ENCODE data around the gene SPINT4. TPM values are rescaled to one million over a fixed set of nuclear protein-coding genes. Genes with fewer than 3 reads are reported as not detected.
"Not testable (repeated sequence)": the region's sequence is repeated elsewhere in the genome, so short reads cannot be mapped to it uniquely, and the experiment has no call there.

The SPINT4 gene
- total and polyA plus RNA-seq, 4 donors: not detected

GRCh38 chr20:45685896-45686295 is 36.3 kb upstream of the SPINT4 start (continued):
- TF ChIP-seq CTCF (IDR thresholded peaks at IDR 0.05; ENCODE audit: low read depth, low read length, missing input control) (no peak), TAF1 (conservative IDR thresholded peaks at IDR 0.05) (no peak), HNF4A (conservative IDR thresholded peaks at IDR 0.05) (no peak), JUND (IDR thresholded peaks at IDR 0.05) (no peak), FOXA1 (IDR thresholded peaks at IDR 0.05) (no peak), HNF4G (IDR thresholded peaks at IDR 0.05) (no peak)

GRCh38 chr20:45693346-45693745 is 28.8 kb upstream of the SPINT4 start:
- not testable (repeated sequence) for H3K4me3 ChIP-seq (ENCODE audit: low read depth in 1 of 3, low read length in 3 of 3); H3K9me3 ChIP-seq (ENCODE audit: control insufficient read depth in 4 of 4, low read length in 3 of 4); H3K27ac ChIP-seq (ENCODE audit: low read depth in 1 of 2, low read length in 2 of 2); H3K4me1 ChIP-seq (ENCODE audit: control insufficient read depth in 4 of 4, insufficient read depth in 4 of 4, low read length in 3 of 4); DNase-seq (ENCODE audit: low spot score); H3K36me3 ChIP-seq (ENCODE audit: control insufficient read depth in 4 of 4, insufficient read depth in 3 of 4, low read depth in 1 of 4, low read length in 3 of 4); H3K9ac ChIP-seq (ENCODE audit: low read depth in 1 of 2, low read length in 2 of 2); H3K27me3 ChIP-seq (ENCODE audit: control insufficient read depth in 4 of 4, insufficient read depth in 4 of 4, low read length in 3 of 4)
- 76% methylated on average over 12 of the region's 12 CpGs for WGBS

- Histone ChIP-seq H3K9ac (ENCODE audit: low read depth in 1 of 2, low read length in 2 of 2) (no peak overlapping the region), H3K4me1 (ENCODE audit: control insufficient read depth in 4 of 4, insufficient read depth in 4 of 4, low read length in 3 of 4) (no peaks in the 10 kb centered on the region), H3K9me3 (ENCODE audit: control insufficient read depth in 4 of 4, low read length in 3 of 4) (no peaks in the 10 kb centered on the region), H3K4me3 (ENCODE audit: low read depth in 1 of 3, low read length in 3 of 3) (no peak overlapping the region), H3K36me3 (ENCODE audit: control insufficient read depth in 4 of 4, insufficient read depth in 3 of 4, low read depth in 1 of 4, low read length in 3 of 4) (no peaks in the 10 kb centered on the region), H3K27me3 (ENCODE audit: control insufficient read depth in 4 of 4, insufficient read depth in 4 of 4, low read length in 3 of 4) (no peaks in the 10 kb centered on the region), H3K27ac (ENCODE audit: low read depth in 1 of 2, low read length in 2 of 2) (no peak overlapping the region)
- WGBS: 83% methylated on average over 2 of the region's 2 CpGs
- no peak for DNase-seq (ENCODE audit: low spot score)
- TF ChIP-seq ATF3 (IDR thresholded peaks at IDR 0.05): no peak
- TF ChIP-seq GABPA (IDR thresholded peaks at IDR 0.05 in 1 of 2, conservative IDR thresholded peaks at IDR 0.05 in 1 of 2): no peak
- no peak for TF ChIP-seq SP1 (IDR thresholded peaks at IDR 0.05)
- no peak for TF ChIP-seq MAX (IDR thresholded peaks at IDR 0.05)
- TF ChIP-seq ZBTB33 (IDR thresholded peaks at IDR 0.05): no peak
These were observed 26.7 kb upstream of the SPINT4 start for GRCh38 chr20:45695496-45695895.

- H3K4me3 ChIP-seq (ENCODE audit: low read depth in 1 of 3, low read length in 3 of 3): no peak overlapping the region
- no peak overlapping the region for H3K9ac ChIP-seq (ENCODE audit: low read depth in 1 of 2, low read length in 2 of 2)
- H3K27me3 ChIP-seq (ENCODE audit: control insufficient read depth in 4 of 4, insufficient read depth in 4 of 4, low read length in 3 of 4): no peaks in the 10 kb centered on the region
- 52% methylated on average over 4 of the region's 4 CpGs for WGBS
- H3K27ac ChIP-seq (ENCODE audit: low read depth in 1 of 2, low read length in 2 of 2): no peak overlapping the region
- no peaks in the 10 kb centered on the region for H3K9me3 ChIP-seq (ENCODE audit: control insufficient read depth in 4 of 4, low read length in 3 of 4)
- no peaks in the 10 kb centered on the region for H3K4me1 ChIP-seq (ENCODE audit: control insufficient read depth in 4 of 4, insufficient read depth in 4 of 4, low read length in 3 of 4)
- no peak for DNase-seq (ENCODE audit: low spot score)
- no peaks in the 10 kb centered on the region for H3K36me3 ChIP-seq (ENCODE audit: control insufficient read depth in 4 of 4, insufficient read depth in 3 of 4, low read depth in 1 of 4, low read length in 3 of 4)
- TF ChIP-seq CTCF (IDR thresholded peaks at IDR 0.05; ENCODE audit: low read depth, low read length, missing input control) (no peak), EGR1 (IDR thresholded peaks at IDR 0.05; ENCODE audit: low read depth in 2 of 2) (no peak), HNF4G (IDR thresholded peaks at IDR 0.05) (no peak), SP1 (IDR thresholded peaks at IDR 0.05) (no peak), TAF1 (conservative IDR thresholded peaks at IDR 0.05) (no peak), RAD21 (IDR thresholded peaks at IDR 0.05) (no peak), ZBTB33 (IDR thresholded peaks at IDR 0.05) (no peak), HNF4A (conservative IDR thresholded peaks at IDR 0.05) (no peak)
These were observed 21.0 kb upstream of the SPINT4 start for GRCh38 chr20:45701104-45701503.
